ENCODE results near the gene ACP3.

Gene ACP3

GRCh38 chr3:132326251-132326650 is 9.0 kb downstream of the ACP3 start:
- TF ChIP-seq CEBPB (IDR thresholded peaks at IDR 0.05) (peak; percentile 11; the same call in 1 of the 2 replicates), EP300 (IDR thresholded peaks at IDR 0.05; ENCODE audit: borderline replicate concordance) (no peak)

- no peak for TF ChIP-seq TAF1 (IDR thresholded peaks at IDR 0.05; ENCODE audit: low read depth)
- TF ChIP-seq ZBTB7A (IDR thresholded peaks at IDR 0.05; ENCODE audit: low read depth) = no peak
- no peak for TF ChIP-seq FOXM1 (IDR thresholded peaks at IDR 0.05; ENCODE audit: borderline replicate concordance, low read depth)
- no peak for TF ChIP-seq CEBPB (IDR thresholded peaks at IDR 0.05)
- TF ChIP-seq USF1 (IDR thresholded peaks at IDR 0.05) = no peak
- TF ChIP-seq RAD21 (IDR thresholded peaks at IDR 0.05; ENCODE audit: low read depth) = no peak
- TF ChIP-seq, protein P1, sequence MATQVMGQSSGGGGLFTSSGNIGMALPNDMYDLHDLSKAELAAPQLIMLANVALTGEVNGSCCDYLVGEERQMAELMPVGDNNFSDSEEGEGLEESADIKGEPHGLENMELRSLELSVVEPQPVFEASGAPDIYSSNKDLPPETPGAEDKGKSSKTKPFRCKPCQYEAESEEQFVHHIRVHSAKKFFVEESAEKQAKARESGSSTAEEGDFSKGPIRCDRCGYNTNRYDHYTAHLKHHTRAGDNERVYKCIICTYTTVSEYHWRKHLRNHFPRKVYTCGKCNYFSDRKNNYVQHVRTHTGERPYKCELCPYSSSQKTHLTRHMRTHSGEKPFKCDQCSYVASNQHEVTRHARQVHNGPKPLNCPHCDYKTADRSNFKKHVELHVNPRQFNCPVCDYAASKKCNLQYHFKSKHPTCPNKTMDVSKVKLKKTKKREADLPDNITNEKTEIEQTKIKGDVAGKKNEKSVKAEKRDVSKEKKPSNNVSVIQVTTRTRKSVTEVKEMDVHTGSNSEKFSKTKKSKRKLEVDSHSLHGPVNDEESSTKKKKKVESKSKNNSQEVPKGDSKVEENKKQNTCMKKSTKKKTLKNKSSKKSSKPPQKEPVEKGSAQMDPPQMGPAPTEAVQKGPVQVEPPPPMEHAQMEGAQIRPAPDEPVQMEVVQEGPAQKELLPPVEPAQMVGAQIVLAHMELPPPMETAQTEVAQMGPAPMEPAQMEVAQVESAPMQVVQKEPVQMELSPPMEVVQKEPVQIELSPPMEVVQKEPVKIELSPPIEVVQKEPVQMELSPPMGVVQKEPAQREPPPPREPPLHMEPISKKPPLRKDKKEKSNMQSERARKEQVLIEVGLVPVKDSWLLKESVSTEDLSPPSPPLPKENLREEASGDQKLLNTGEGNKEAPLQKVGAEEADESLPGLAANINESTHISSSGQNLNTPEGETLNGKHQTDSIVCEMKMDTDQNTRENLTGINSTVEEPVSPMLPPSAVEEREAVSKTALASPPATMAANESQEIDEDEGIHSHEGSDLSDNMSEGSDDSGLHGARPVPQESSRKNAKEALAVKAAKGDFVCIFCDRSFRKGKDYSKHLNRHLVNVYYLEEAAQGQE (IDR thresholded peaks at IDR 0.05; ENCODE audit: low read depth) = no peak
These were observed 14.9 kb downstream of the ACP3 start for GRCh38 chr3:132332082-132332481.

DNA sequence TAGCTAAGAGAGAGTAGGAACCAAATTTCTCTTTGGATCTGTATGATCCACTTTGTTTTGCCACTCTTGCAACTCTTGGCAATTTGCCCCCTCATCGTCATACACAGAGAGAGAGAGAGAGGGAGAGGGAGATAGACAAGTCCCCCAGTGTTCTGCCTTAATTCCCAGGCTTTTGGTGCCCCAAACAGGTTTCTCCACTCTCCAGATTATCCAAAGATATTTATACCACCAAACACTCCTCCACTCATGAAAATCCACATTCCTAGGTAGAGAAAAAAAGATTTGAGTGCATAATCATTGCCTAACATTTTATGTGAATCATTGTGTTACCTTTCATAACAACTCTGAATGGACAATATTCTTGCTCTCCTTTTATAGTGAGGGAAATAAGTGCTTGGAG is 15.3 kb downstream of the ACP3 start:
- TF ChIP-seq, protein P1 (IDR thresholded peaks at IDR 0.05; ENCODE audit: low read depth) = no peak
- TF ChIP-seq EP300 (IDR thresholded peaks at IDR 0.05; ENCODE audit: borderline replicate concordance) (no peak), TAF1 (IDR thresholded peaks at IDR 0.05; ENCODE audit: low read depth) (no peak), TEAD4 (IDR thresholded peaks at IDR 0.05) (no peak), YY1 (IDR thresholded peaks at IDR 0.05; ENCODE audit: low read depth) (no peak), EGR1 (IDR thresholded peaks at IDR 0.05) (no peak), TCF12 (IDR thresholded peaks at IDR 0.05; ENCODE audit: low read depth) (no peak), USF1 (IDR thresholded peaks at IDR 0.05) (no peak), RAD21 (IDR thresholded peaks at IDR 0.05; ENCODE audit: low read depth) (no peak), CREB1 (IDR thresholded peaks at IDR 0.05; ENCODE audit: low read depth) (no peak), CEBPB (IDR thresholded peaks at IDR 0.05) (no peak), ZBTB7A (IDR thresholded peaks at IDR 0.05; ENCODE audit: low read depth) (no peak), FOXM1 (IDR thresholded peaks at IDR 0.05; ENCODE audit: borderline replicate concordance, low read depth) (no peak), NFIC (IDR thresholded peaks at IDR 0.05) (no peak)
- TF ChIP-seq, protein P2, sequence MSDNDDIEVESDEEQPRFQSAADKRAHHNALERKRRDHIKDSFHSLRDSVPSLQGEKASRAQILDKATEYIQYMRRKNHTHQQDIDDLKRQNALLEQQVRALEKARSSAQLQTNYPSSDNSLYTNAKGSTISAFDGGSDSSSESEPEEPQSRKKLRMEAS (IDR thresholded peaks at IDR 0.05) = no peak

GRCh38 chr3:132341746-132342145 is 24.5 kb downstream of the ACP3 start:
- TF ChIP-seq TEAD4 (IDR thresholded peaks at IDR 0.05) (no peak), USF1 (IDR thresholded peaks at IDR 0.05) (no peak), CEBPB (IDR thresholded peaks at IDR 0.05) (no peak), RAD21 (IDR thresholded peaks at IDR 0.05; ENCODE audit: low read depth) (no peak), YY1 (IDR thresholded peaks at IDR 0.05; ENCODE audit: low read depth) (no peak)
- TF ChIP-seq, protein P2 (IDR thresholded peaks at IDR 0.05) = no peak

- TF ChIP-seq EGR1 (IDR thresholded peaks at IDR 0.05) (no peak), RAD21 (IDR thresholded peaks at IDR 0.05; ENCODE audit: low read depth) (peak; percentile 30; the same call in 1 of the 2 replicates)
These were observed 25.0 kb downstream of the ACP3 start for GRCh38 chr3:132342183-132342582.

DNA sequence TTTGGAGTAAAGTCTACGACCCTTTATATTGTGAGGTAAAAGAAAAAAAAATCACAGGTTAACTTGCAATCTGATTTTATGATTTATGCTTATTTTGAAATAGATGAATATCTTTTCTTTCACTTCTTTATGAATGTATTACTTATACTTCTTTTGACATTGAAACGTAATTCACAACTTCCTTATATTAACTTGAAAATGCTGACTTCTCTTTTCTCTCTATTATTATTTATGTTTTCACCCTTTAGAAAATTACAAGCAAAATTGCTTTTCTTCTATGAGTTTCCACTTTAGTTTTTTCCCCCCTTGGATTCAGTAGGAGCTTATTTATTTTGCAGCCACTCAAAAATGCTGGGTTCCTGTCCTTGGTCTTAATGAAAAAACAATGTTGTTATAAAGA is 25.4 kb downstream of the ACP3 start:
- TF ChIP-seq YY1 (IDR thresholded peaks at IDR 0.05; ENCODE audit: low read depth) = no peak
- TF ChIP-seq FOXM1 (IDR thresholded peaks at IDR 0.05; ENCODE audit: borderline replicate concordance, low read depth) = no peak
- no peak for TF ChIP-seq EP300 (IDR thresholded peaks at IDR 0.05; ENCODE audit: borderline replicate concordance)
- TF ChIP-seq ZBTB7A (IDR thresholded peaks at IDR 0.05; ENCODE audit: low read depth) = no peak
- TF ChIP-seq CEBPB (IDR thresholded peaks at IDR 0.05) = no peak
- TF ChIP-seq TAF1 (IDR thresholded peaks at IDR 0.05; ENCODE audit: low read depth) = no peak
- TF ChIP-seq, protein P2 (IDR thresholded peaks at IDR 0.05) = no peak
- no peak for TF ChIP-seq NFIC (IDR thresholded peaks at IDR 0.05)
- no peak for TF ChIP-seq TEAD4 (IDR thresholded peaks at IDR 0.05)
- TF ChIP-seq, protein P1 (IDR thresholded peaks at IDR 0.05; ENCODE audit: low read depth) = no peak
- TF ChIP-seq TCF12 (IDR thresholded peaks at IDR 0.05; ENCODE audit: low read depth) = no peak
- TF ChIP-seq USF1 (IDR thresholded peaks at IDR 0.05) = no peak

All from Ishikawa (cell line).